HG03439 (cell line): Measurements from ENCODE around the gene CROCC2.
"Not testable (repeated sequence)": the region's sequence is repeated elsewhere in the genome, so short reads cannot be mapped to it uniquely, and the experiment has no call there.

Experiments
- ATAC-seq: cut with Tn5 transposase; IDR thresholded peaks from one replicate; pipeline ENCODE4 v1.9.1; 2021; ENCODE audit warnings: mild to moderate bottlenecking, moderate library complexity; ENCODE audit not compliant: unreplicated experiment

CROCC2 gene

GRCh38 chr2:240964704-240965295 lies 58.7 kb downstream of the CROCC2 start:
- no peak for ATAC-seq

- ATAC-seq = no peak
These were observed 59.3 kb downstream of the CROCC2 start for GRCh38 chr2:240965296-240965904.

- ATAC-seq = no peak
These were observed 59.8 kb downstream of the CROCC2 start for GRCh38 chr2:240965905-240966456.

- no peak for ATAC-seq
These were observed 60.3 kb downstream of the CROCC2 start for GRCh38 chr2:240966457-240966905.

GRCh38 chr2:240966906-240967680 lies 61.0 kb downstream of the CROCC2 start:
- no peak for ATAC-seq

GRCh38 chr2:240967681-240968621 lies 61.8 kb downstream of the CROCC2 start:
- ATAC-seq = no peak

- ATAC-seq = no peak
These were observed 62.8 kb downstream of the CROCC2 start for GRCh38 chr2:240968731-240969624.

- ATAC-seq = no peak
These were observed 64.0 kb downstream of the CROCC2 start for GRCh38 chr2:240970104-240970503.

- ATAC-seq = no peak
These were observed 64.7 kb downstream of the CROCC2 start for GRCh38 chr2:240970816-240971215.

GRCh38 chr2:240972201-240972600 lies 66.1 kb downstream of the CROCC2 start:
- ATAC-seq = no peak

- ATAC-seq = no peak
These were observed 66.7 kb downstream of the CROCC2 start for GRCh38 chr2:240972636-240973521.

GRCh38 chr2:240974771-240975572 lies 68.8 kb downstream of the CROCC2 start:
- no peak for ATAC-seq

GRCh38 chr2:240975903-240976302 lies 69.8 kb downstream of the CROCC2 start:
- ATAC-seq = not testable (repeated sequence)

- no peak for ATAC-seq
These were observed 75.1 kb downstream of the CROCC2 start for GRCh38 chr2:240981280-240981679.

GRCh38 chr2:240981871-240982800 lies 76.0 kb downstream of the CROCC2 start:
- ATAC-seq = no peak

GRCh38 chr2:240982821-240983281 lies 76.7 kb downstream of the CROCC2 start:
- no peak for ATAC-seq
